T-helper 1 cell treated with Interleukin-12 subunit alpha and Interleukin-12 subunit beta and Interleukin-4 antibody, amounts not matched to agents 30 μg/mL and 1 μg/mL, for 36 hours (primary cell): Measurements from ENCODE around the gene MAIP1.

Experiments
- H3K27ac Mint-ChIP-seq: one replicate; pipeline ENCODE4 v1.8.0; 2021; ENCODE audit warnings: mild to moderate bottlenecking, mixed read lengths
- H3K27me3 Mint-ChIP-seq: one replicate; pipeline ENCODE4 v1.8.0; 2021; ENCODE audit warnings: low read depth, mixed read lengths
- H3K36me3 Mint-ChIP-seq: one replicate; pipeline ENCODE4 v1.8.0; 2021; ENCODE audit warnings: low read depth, mixed read lengths
- H3K4me1 Mint-ChIP-seq: one replicate; pipeline ENCODE4 v1.8.0; 2021; ENCODE audit warnings: low read depth, mixed read lengths
- H3K4me3 Mint-ChIP-seq: one replicate; pipeline ENCODE4 v1.8.0; 2021; ENCODE audit warnings: mild to moderate bottlenecking, moderate library complexity, mixed read lengths
- H3K9me3 Mint-ChIP-seq: one replicate; pipeline ENCODE4 v1.8.0; 2021; ENCODE audit warnings: mixed read lengths

Gene MAIP1

GRCh38 chr2:199929262-199929661, 26.1 kb upstream of the MAIP1 start:
- Mint-ChIP-seq H3K4me1 (peaks cover 13% of the 10 kb centered on the region), H3K27me3 (no peaks in the 10 kb centered on the region), H3K9me3 (no peaks in the 10 kb centered on the region), H3K27ac (no peak overlapping the region), H3K36me3 (peaks cover 36% of the 10 kb centered on the region), H3K4me3 (no peak overlapping the region)

GRCh38 chr2:199932312-199932855, 23.0 kb upstream of the MAIP1 start:
- Mint-ChIP-seq H3K27me3 (no peaks in the 10 kb centered on the region), H3K4me3 (no peak overlapping the region), H3K4me1 (peaks cover 12% of the 10 kb centered on the region), H3K27ac (no peak overlapping the region), H3K9me3 (no peaks in the 10 kb centered on the region), H3K36me3 (peaks cover 30% of the 10 kb centered on the region)

- no peaks in the 10 kb centered on the region for H3K27me3 Mint-ChIP-seq
- H3K9me3 Mint-ChIP-seq, result no peaks in the 10 kb centered on the region
- H3K4me3 Mint-ChIP-seq, result no peak overlapping the region
- peaks cover 29% of the 10 kb centered on the region for H3K36me3 Mint-ChIP-seq
- no peak overlapping the region for H3K27ac Mint-ChIP-seq
- H3K4me1 Mint-ChIP-seq, result peaks cover 9% of the 10 kb centered on the region
Observed at GRCh38 chr2:199933466-199933865, 21.9 kb upstream of the MAIP1 start.

GRCh38 chr2:199936554-199936953, 18.8 kb upstream of the MAIP1 start:
- Mint-ChIP-seq H3K4me1 (peaks cover 9% of the 10 kb centered on the region), H3K4me3 (no peak overlapping the region), H3K27ac (no peak overlapping the region), H3K27me3 (no peaks in the 10 kb centered on the region), H3K36me3 (peaks cover 27% of the 10 kb centered on the region), H3K9me3 (no peaks in the 10 kb centered on the region)

- Mint-ChIP-seq H3K27me3 (no peaks in the 10 kb centered on the region), H3K36me3 (peaks cover 25% of the 10 kb centered on the region), H3K4me1 (peaks cover 7% of the 10 kb centered on the region), H3K4me3 (no peak overlapping the region), H3K9me3 (no peaks in the 10 kb centered on the region), H3K27ac (no peak overlapping the region)
Observed at GRCh38 chr2:199940373-199940772, 15.0 kb upstream of the MAIP1 start.

- Mint-ChIP-seq H3K4me1 (peaks cover 23% of the 10 kb centered on the region), H3K9me3 (no peaks in the 10 kb centered on the region), H3K27ac (no peak overlapping the region), H3K27me3 (no peaks in the 10 kb centered on the region), H3K4me3 (no peak overlapping the region), H3K36me3 (peaks cover 34% of the 10 kb centered on the region)
Observed at GRCh38 chr2:199943373-199943772, 12.0 kb upstream of the MAIP1 start.

GRCh38 chr2:199946196-199946595, 9.2 kb upstream of the MAIP1 start:
- peak overlapping the region; percentile 11 for H3K27ac Mint-ChIP-seq
- H3K36me3 Mint-ChIP-seq, result peaks cover 35% of the 10 kb centered on the region
- H3K4me3 Mint-ChIP-seq, result no peak overlapping the region
- no peaks in the 10 kb centered on the region for H3K9me3 Mint-ChIP-seq
- peaks cover 36% of the 10 kb centered on the region for H3K4me1 Mint-ChIP-seq
- no peaks in the 10 kb centered on the region for H3K27me3 Mint-ChIP-seq

GRCh38 chr2:199946836-199947235, 8.5 kb upstream of the MAIP1 start:
- H3K27ac Mint-ChIP-seq, result no peak overlapping the region
- no peaks in the 10 kb centered on the region for H3K9me3 Mint-ChIP-seq
- H3K27me3 Mint-ChIP-seq, result no peaks in the 10 kb centered on the region
- H3K4me3 Mint-ChIP-seq, result no peak overlapping the region
- peaks cover 40% of the 10 kb centered on the region for H3K4me1 Mint-ChIP-seq
- peaks cover 35% of the 10 kb centered on the region for H3K36me3 Mint-ChIP-seq

- Mint-ChIP-seq H3K27ac (peak overlapping the region; percentile 74), H3K9me3 (no peaks in the 10 kb centered on the region), H3K4me3 (peak overlapping the region; percentile 66), H3K4me1 (peaks cover 49% of the 10 kb centered on the region), H3K36me3 (peaks cover 27% of the 10 kb centered on the region), H3K27me3 (no peaks in the 10 kb centered on the region)
Observed at GRCh38 chr2:199950396-199950795, 5.0 kb upstream of the MAIP1 start.

- Mint-ChIP-seq H3K4me3 (no peak overlapping the region), H3K36me3 (peaks cover 23% of the 10 kb centered on the region), H3K27me3 (no peaks in the 10 kb centered on the region), H3K4me1 (peaks cover 46% of the 10 kb centered on the region), H3K27ac (no peak overlapping the region), H3K9me3 (no peaks in the 10 kb centered on the region)
Observed at GRCh38 chr2:199951023-199951422, 4.4 kb upstream of the MAIP1 start.

GRCh38 chr2:199955007-199955338, 409 bp upstream of the MAIP1 start:
- Mint-ChIP-seq H3K4me1 (peaks cover 52% of the 10 kb centered on the region), H3K4me3 (peak overlapping the region; percentile 96), H3K36me3 (peaks cover 24% of the 10 kb centered on the region), H3K9me3 (no peaks in the 10 kb centered on the region), H3K27me3 (no peaks in the 10 kb centered on the region), H3K27ac (peak overlapping the region; percentile 91)

GRCh38 chr2:199956062-199956380, 639 bp downstream of the MAIP1 start:
- peak overlapping the region; percentile 91 for H3K27ac Mint-ChIP-seq
- peak overlapping the region; percentile 96 for H3K4me3 Mint-ChIP-seq
- H3K9me3 Mint-ChIP-seq, result no peaks in the 10 kb centered on the region
- H3K36me3 Mint-ChIP-seq, result peaks cover 19% of the 10 kb centered on the region
- no peaks in the 10 kb centered on the region for H3K27me3 Mint-ChIP-seq
- peaks cover 44% of the 10 kb centered on the region for H3K4me1 Mint-ChIP-seq

- H3K4me3 Mint-ChIP-seq, result peak overlapping the region; percentile 17
- no peaks in the 10 kb centered on the region for H3K9me3 Mint-ChIP-seq
- peaks cover 31% of the 10 kb centered on the region for H3K36me3 Mint-ChIP-seq
- H3K27ac Mint-ChIP-seq, result no peak overlapping the region
- H3K4me1 Mint-ChIP-seq, result peaks cover 39% of the 10 kb centered on the region
- H3K27me3 Mint-ChIP-seq, result no peaks in the 10 kb centered on the region
Observed at GRCh38 chr2:199958014-199958413, 2.6 kb downstream of the MAIP1 start.

GRCh38 chr2:199962203-199962602, 6.8 kb downstream of the MAIP1 start:
- Mint-ChIP-seq H3K9me3 (no peaks in the 10 kb centered on the region), H3K36me3 (peaks cover 38% of the 10 kb centered on the region), H3K27ac (peak overlapping the region; percentile 29), H3K4me1 (peaks cover 24% of the 10 kb centered on the region), H3K4me3 (no peak overlapping the region), H3K27me3 (no peaks in the 10 kb centered on the region)

- peaks cover 31% of the 10 kb centered on the region for H3K36me3 Mint-ChIP-seq
- no peaks in the 10 kb centered on the region for H3K27me3 Mint-ChIP-seq
- no peaks in the 10 kb centered on the region for H3K9me3 Mint-ChIP-seq
- peaks cover 10% of the 10 kb centered on the region for H3K4me1 Mint-ChIP-seq
- no peak overlapping the region for H3K27ac Mint-ChIP-seq
- H3K4me3 Mint-ChIP-seq, result no peak overlapping the region
Observed at GRCh38 chr2:199966405-199966804, 11.0 kb downstream of the MAIP1 start.

- H3K27me3 Mint-ChIP-seq, result no peaks in the 10 kb centered on the region
- peaks cover 29% of the 10 kb centered on the region for H3K36me3 Mint-ChIP-seq
- no peak overlapping the region for H3K4me3 Mint-ChIP-seq
- H3K9me3 Mint-ChIP-seq, result no peaks in the 10 kb centered on the region
- H3K27ac Mint-ChIP-seq, result no peak overlapping the region
- H3K4me1 Mint-ChIP-seq, result peaks cover 6% of the 10 kb centered on the region
Observed at GRCh38 chr2:199966976-199967375, 11.6 kb downstream of the MAIP1 start.
